GM18909 (cell line): ENCODE data around the gene ODAD2.
A peak's percentile ranks its signal among the peaks of the same experiment; 100 is the strongest.
"Not testable (repeated sequence)": the region's sequence is repeated elsewhere in the genome, so short reads cannot be mapped to it uniquely, and the experiment has no call there.

ENCODE experiments used
- ATAC-seq: cut with Tn5 transposase; IDR thresholded peaks from one replicate; pipeline ENCODE4 v1.9.1; 2021; ENCODE audit warnings: mild to moderate bottlenecking; ENCODE audit not compliant: unreplicated experiment, poor library complexity

Gene ODAD2

DNA sequence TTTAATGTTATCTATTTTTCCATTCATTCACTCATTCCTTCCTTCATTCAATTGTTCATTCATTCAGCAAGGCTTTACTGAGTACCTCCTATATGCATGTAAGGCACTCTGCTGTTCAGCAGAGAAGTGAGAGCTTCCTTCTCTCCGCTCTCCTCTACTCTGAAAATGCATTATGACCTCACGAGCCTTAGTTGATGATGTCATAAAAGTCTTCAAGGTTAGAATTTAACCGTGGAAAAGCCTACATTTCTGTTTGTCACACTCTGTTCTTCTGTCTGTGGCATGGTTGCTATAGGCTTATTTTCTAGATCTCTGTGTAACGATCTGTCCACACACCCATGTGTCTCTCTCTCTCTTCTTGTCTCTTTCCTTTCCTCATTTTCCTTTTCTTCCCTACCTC lies 17.1 kb downstream of the ODAD2 start:
- no peak for ATAC-seq

GRCh38 chr10:27970795-27971194 lies 28.1 kb downstream of the ODAD2 start:
- not testable (repeated sequence) for ATAC-seq

DNA sequence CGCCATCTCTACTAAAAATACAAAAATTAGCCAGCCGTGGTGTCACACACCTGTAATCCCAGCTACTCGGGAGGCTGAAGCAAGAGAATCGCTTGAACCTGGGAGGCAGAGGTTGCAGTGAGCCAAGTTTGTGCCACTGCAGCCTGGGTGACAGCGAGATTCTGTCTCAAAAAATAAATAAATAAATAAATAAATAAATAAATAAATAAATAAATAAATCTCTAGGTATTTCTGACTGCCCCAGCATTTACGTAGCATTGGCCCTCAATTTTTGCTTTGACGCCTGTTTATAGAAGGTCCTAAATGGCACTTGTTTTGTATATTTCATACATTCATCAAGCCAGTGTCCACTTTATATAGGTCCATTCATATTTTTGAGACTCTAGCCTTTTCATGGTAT lies 28.9 kb downstream of the ODAD2 start:
- ATAC-seq: not testable (repeated sequence)

- ATAC-seq: no peak
Measured at GRCh38 chr10:27959093-27959715, 39.7 kb downstream of the ODAD2 start.

DNA sequence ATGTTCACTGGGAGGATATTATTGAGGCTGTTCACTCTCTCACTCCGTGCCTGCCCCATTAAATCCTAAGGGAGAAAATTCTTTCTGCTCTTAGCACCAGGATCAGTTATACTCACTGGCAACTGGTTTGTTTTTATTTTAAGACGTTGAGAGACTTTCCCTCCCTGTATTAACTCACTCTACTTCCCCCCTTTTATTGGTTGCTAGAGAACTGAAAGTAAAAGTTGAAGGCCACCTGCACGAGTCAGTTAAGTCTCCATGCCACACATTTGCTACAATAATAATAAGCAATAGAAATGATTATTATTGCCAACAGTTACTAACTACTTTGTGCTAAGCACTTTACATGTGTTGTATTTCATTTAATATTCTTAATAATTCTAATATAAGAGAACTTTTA lies 40.5 kb downstream of the ODAD2 start:
- ATAC-seq: peak; percentile 82

DNA sequence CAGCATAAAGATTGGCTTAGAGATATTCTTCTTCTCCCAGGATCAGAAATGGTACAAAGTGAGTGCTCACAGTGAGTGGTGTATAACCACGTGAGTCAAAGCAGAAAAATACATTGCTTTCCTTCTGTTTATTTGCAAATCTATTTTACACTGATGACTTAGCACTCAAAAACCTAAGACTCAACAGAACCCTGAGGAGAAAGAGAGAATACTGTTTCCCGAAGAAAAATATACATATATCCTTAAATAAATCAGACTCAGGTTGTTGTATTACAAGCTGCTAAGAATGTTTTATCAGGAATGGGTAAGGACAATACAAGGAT lies 48.7 kb downstream of the ODAD2 start:
- no peak for ATAC-seq

- ATAC-seq: no peak
Measured at GRCh38 chr10:27949528-27950241, 49.2 kb downstream of the ODAD2 start.

DNA sequence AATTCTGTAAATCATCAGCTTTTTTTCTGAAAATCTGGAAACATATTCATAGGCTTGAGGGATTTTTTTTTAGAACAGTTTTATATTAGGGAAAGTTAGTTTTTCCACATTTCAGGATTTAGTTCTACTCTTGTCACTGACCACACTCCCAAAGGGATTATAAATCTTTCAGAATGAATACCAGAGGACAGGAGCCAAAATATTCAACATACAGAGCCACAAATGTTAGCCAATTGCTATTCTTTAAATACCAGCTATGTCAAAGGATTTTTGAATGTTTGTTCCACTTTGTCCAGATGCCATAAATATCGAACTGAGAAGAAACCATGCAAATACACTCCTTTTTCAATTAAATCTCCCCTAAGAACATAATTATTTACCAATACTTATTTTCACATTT lies 50.7 kb downstream of the ODAD2 start:
- ATAC-seq: no peak

GRCh38 chr10:27947540-27947939 lies 51.3 kb downstream of the ODAD2 start:
- no peak for ATAC-seq

DNA sequence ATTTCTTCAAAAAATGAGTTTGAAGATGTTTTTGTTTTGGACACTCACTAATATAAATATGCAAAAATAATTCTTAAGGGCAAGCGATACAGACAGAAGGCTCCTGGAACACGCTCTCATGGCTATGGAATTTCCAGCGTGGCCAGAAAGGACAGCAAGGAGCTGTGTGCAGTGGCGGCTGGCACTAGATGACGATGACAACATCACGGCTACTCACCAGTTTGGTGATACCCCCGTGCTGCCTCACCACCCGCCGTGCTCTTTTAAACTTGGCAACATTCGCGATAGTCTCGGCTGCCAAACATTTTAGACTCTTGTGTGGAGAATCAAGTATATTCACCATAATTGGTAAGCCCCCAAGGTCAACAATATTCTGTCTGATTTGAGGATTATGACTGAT lies 54.9 kb downstream of the ODAD2 start:
- no peak for ATAC-seq

DNA sequence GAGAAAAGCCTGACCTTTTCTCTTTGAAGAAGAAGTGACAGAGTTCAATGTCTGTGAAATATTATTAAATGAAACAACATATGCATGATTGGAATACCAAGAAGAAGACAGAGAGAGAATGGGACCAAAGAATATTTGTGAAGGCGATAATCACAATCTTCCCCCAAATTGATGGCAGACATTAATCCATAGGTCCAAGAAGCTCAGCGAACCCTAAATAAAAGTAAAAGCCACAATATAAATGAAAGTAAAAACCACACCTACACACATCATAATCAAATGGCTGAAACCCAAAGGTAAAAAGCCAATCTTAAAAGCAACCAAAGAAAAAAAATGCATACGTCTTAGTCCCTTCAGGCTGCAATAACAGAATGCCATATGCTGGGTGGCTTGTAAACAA lies 84.0 kb downstream of the ODAD2 start:
- no peak for ATAC-seq

- no peak for ATAC-seq
Measured at GRCh38 chr10:27912231-27912630, 86.6 kb downstream of the ODAD2 start.

- no peak for ATAC-seq
Measured at GRCh38 chr10:27911539-27911938, 87.3 kb downstream of the ODAD2 start.

DNA sequence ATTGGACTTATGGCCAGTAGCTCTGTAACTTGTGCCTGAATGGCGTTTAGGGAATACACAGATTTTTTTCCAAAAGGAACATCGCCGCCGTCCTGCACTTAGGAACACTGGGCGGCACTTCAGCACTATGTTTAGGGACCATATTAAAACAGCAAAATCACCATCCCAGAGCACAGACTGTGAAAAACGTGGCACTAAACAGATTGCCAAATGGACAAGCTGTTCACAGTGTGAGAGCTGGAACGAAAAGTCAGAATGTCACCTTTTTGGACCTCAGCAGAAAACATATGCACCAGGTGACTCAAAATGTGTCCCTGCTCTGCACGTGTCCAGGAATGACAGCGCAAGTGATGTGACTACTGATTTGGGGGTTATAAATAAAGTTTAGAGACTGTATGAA lies 87.9 kb downstream of the ODAD2 start:
- no peak for ATAC-seq

DNA sequence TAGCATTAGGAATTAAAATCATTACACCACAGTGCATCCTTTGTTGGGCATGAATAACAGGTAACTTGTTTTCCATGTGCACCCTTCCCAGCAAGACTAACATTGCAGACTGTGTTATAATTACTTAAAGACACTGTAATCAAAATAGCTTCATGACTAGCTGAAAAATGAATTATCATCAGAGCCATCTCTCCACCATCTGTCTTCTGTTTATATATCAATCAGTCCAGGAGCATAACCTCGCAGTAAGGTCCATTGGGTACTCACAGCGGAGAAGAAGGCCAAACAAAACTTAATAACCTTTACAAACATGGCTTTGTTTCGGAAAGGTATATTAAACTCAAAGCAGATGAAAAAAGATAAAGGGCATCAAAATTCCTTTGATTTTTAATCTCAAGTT lies 90.6 kb downstream of the ODAD2 start:
- no peak for ATAC-seq

- not testable (repeated sequence) for ATAC-seq
Measured at GRCh38 chr10:27899485-27899884, 99.4 kb downstream of the ODAD2 start.

GRCh38 chr10:27899058-27899457 lies 99.8 kb downstream of the ODAD2 start:
- ATAC-seq: no peak

GRCh38 chr10:27893358-27893954 lies 105.4 kb downstream of the ODAD2 start:
- ATAC-seq: no peak

DNA sequence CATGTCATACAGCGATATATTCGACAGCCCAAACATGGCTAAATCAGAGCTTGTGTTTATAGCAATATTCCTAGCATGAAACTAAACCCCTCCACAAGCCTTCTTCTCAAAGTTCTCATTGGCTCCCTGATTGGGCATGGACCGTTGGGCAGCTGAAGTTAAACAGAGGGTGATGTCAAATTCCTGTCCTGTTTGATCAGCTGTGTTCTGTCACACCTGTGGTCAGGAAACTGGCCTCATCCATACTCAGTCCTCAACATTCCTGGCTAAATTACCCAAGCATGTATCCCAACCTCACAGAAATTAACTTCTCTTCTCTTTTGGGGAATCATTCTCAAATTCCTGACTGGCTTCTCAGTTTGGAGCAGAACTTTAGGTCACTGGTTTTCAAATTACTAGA lies 107.9 kb downstream of the ODAD2 start:
- no peak for ATAC-seq

- ATAC-seq: no peak
Measured at GRCh38 chr10:27889518-27889917, 109.4 kb downstream of the ODAD2 start.

DNA sequence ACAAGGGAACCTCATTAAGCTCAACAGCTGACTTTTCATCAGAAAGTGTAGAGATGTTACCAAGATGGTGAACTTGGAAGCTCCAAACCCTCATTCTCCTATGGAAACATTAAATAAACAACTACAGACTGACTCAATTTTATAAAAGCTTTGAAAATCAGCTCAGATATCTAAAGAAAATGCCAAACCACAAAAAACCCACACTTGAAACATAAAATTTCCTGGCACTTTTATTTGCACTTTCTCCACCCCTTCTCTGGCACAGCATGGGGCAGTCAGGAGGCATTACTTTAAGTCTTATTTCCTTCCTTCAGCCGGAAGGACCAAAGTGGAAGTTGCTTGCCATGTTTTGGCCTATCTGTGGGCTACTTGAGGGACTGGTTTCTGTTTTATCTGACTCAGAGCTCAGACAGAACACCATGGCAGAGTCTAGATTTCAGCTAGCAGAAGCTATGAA lies 114.7 kb downstream of the ODAD2 start:
- ATAC-seq: no peak

DNA sequence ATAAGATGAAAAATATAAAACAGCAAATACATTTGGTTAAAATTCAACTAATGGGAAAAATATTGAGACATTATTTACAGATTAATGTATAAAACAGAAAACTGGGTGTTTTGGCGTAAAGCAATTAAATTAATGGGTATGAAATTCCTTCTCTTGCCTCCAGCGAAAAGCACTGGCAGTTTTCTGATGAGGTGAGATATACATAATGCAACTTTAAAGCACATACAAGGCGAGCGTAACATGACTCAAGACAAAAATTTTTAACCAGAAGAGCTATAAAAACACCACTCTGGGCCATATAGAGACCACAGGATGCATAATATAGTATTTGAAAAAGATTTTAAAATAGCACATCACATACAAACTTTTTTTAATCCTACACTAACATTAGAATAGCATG lies 120.6 kb downstream of the ODAD2 start:
- ATAC-seq: no peak
